Psoas muscle (tissue), 8 donors: Measurements from ENCODE around the gene BCAS3. TPM values are rescaled to one million over a fixed set of nuclear protein-coding genes. Genes with fewer than 3 reads are reported as not detected.
"Not testable (repeated sequence)": the region's sequence is repeated elsewhere in the genome, so short reads cannot be mapped to it uniquely, and the experiment has no call there.

Experiments
- ATAC-seq, 4 donors: fragments of 200-7000 bp; cut with Tn5 transposase; one replicate each; pipeline ENCODE4 v1.9.1; 2020; ENCODE audit warnings: moderate library complexity in 3 of 4, mild to moderate bottlenecking in 2 of 4
- DNase-seq, 2 donors: peaks; one replicate each; pipeline ENCODE4 v3.0.0-alpha.2; 2020
- H3K27ac ChIP-seq: fragments of 200-600 bp; one replicate; pipeline ENCODE4 v1.8.0; 2022
- H3K27me3 ChIP-seq, 3 donors: fragments of 200-600 bp in 1 of 3; one replicate each; pipeline versions ENCODE4 v1.6.1 to v1.8.0; 2013 to 2022; ENCODE audit warnings: low read length in 2 of 3, mild to moderate bottlenecking in 2 of 3, moderate library complexity in 1 of 3; ENCODE audit not compliant: insufficient read depth in 3 of 3
- H3K36me3 ChIP-seq, 2 donors: fragments of 200-600 bp in 1 of 2; one replicate each; pipeline versions ENCODE4 v1.6.1 to v1.8.0; 2013 to 2022; ENCODE audit warnings: low read depth in 1 of 2, mild to moderate bottlenecking in 1 of 2, moderate library complexity in 1 of 2; ENCODE audit not compliant: insufficient read depth in 1 of 2
- H3K4me1 ChIP-seq: fragments of 200-600 bp; one replicate; pipeline ENCODE4 v1.8.0; 2022
- H3K4me3 ChIP-seq: fragments of 200-600 bp; one replicate; pipeline ENCODE4 v1.8.0; 2022; ENCODE audit warnings: mild to moderate bottlenecking
- H3K9me3 ChIP-seq: fragments of 200-600 bp; one replicate; pipeline ENCODE4 v1.8.0; 2022
- CTCF ChIP-seq: fragments of 200-600 bp; IDR thresholded peaks from one replicate; pipeline ENCODE4 v1.8.0; 2022; ENCODE audit warnings: antibody characterized with exemption
- whole genome bisulfite sequencing, 3 donors: extraction: QIAGEN DNeasy Blood & Tissue Kit; methylation state at CpG; one replicate each; pipeline versions ENCODE4 v1.1.6 to v1.1.7; 2013; 5-methylcytosine and 5-hydroxymethylcytosine counted together
- intact Hi-C, 2 donors: fragments of 100-400 bp; cut with DNase I; formaldehyde crosslinking; loops; one replicate each; pipeline versions ENCODE4 v1.11.0 to v1.14.2; 2022
- polyA plus RNA-seq, 3 donors: library from polyadenylated mRNA; stranded (reverse); fragments of 200-250 nt; gene quantifications; one replicate each; pipeline ENCODE4 v1.2.3, GENCODE V29; 2013
- total RNA-seq, 4 donors: library from RNA; stranded (reverse); fragmentation: NEBNext Ultra II Directional in 2 of 4; extraction: Animal tissue kit (Norgen Biotek cat#: 25700) in 2 of 4; gene quantifications; one replicate each; pipeline versions ENCODE4 v1.2.1 to v1.2.4, GENCODE V29; 2021 to 2023
- donor health status: healthy with polysubstance abuse.
- donor health status: DM: no; HTN: no; CAD: no; lungs with moderate emphysema.
- donor health status: Bipolar disorder and iron deficiency.
- donor health status: healthy.
- donor health status: DM: yes; HTN: yes; CAD: no.
- donor health status: DM: no; HTN: no; CAD: no.
- donor health status: DM: no; HTN: no; CAD: no.
- donor health status: DM: yes; HTN: yes; CAD: no.

The BCAS3 gene
- total and polyA plus RNA-seq, 7 donors = 2.4 to 28.8 (median 15.0) TPM

- Histone ChIP-seq H3K4me3 (no peak overlapping the region), H3K36me3 (no peaks in the 10 kb centered on the region), H3K4me1 (no peaks in the 10 kb centered on the region), H3K27ac (no peak overlapping the region), H3K9me3 (no peaks in the 10 kb centered on the region), H3K27me3 (no peaks in the 10 kb centered on the region)
- ATAC-seq = no peak
- intact Hi-C loops = no loop called here
- no peak for DNase-seq
- no peak for TF ChIP-seq CTCF
- 66 to 89% (median 72%) methylated on average over 1 of the region's 1 CpG for WGBS, 3 donors
These were observed 245.3 kb downstream of the BCAS3 start for GRCh38 chr17:60923000-60923399.

GRCh38 chr17:60926466-60927183 is 249.0 kb downstream of the BCAS3 start:
- Histone ChIP-seq H3K27ac (no peak overlapping the region), H3K4me1 (no peaks in the 10 kb centered on the region), H3K36me3 (no peaks in the 10 kb centered on the region), H3K27me3 (no peaks in the 10 kb centered on the region), H3K4me3 (no peak overlapping the region), H3K9me3 (no peaks in the 10 kb centered on the region)
- no peak for ATAC-seq
- intact Hi-C loops = no loop called here
- DNase-seq = no peak
- whole genome bisulfite sequencing, 3 donors = 70 to 76% (median 74%) methylated on average over 3 of the region's 3 CpGs
- no peak for TF ChIP-seq CTCF

GRCh38 chr17:60933739-60934138 is 256.1 kb downstream of the BCAS3 start:
- H3K27ac ChIP-seq = no peak overlapping the region
- ATAC-seq (no peak), DNase-seq (no peak)
- no peaks in the 10 kb centered on the region for H3K36me3 ChIP-seq
- H3K27me3 ChIP-seq = no peaks in the 10 kb centered on the region
- WGBS, 3 donors = 93 to 95% (median 94%) methylated on average over 2 of the region's 2 CpGs
- intact Hi-C loops = no loop called here
- H3K9me3 ChIP-seq = no peaks in the 10 kb centered on the region
- no peaks in the 10 kb centered on the region for H3K4me1 ChIP-seq
- no peak for TF ChIP-seq CTCF
- H3K4me3 ChIP-seq = no peak overlapping the region

- WGBS, 3 donors = 87 to 91% (median 88%) methylated on average over 6 of the region's 6 CpGs
- DNase-seq (no peak), ATAC-seq (no peak)
- Histone ChIP-seq H3K27ac (no peak overlapping the region), H3K27me3 (no peaks in the 10 kb centered on the region), H3K4me3 (no peak overlapping the region), H3K9me3 (no peaks in the 10 kb centered on the region), H3K4me1 (no peaks in the 10 kb centered on the region), H3K36me3 (no peaks in the 10 kb centered on the region)
- TF ChIP-seq CTCF = no peak
- intact Hi-C loops = no loop called here
These were observed 257.1 kb downstream of the BCAS3 start for GRCh38 chr17:60934723-60935122.

GRCh38 chr17:60935991-60936390 is 258.3 kb downstream of the BCAS3 start:
- H3K27ac ChIP-seq, H3K4me3 ChIP-seq, H3K4me1 ChIP-seq, ATAC-seq, H3K27me3 ChIP-seq, DNase-seq, H3K9me3 ChIP-seq, H3K36me3 ChIP-seq, intact Hi-C loops: not testable (repeated sequence)
